Measurements from ENCODE around the gene NFILZ. TPM values are rescaled to one million over a fixed set of nuclear protein-coding genes. Genes with fewer than 3 reads are reported as not detected.

NFILZ gene, protein sequence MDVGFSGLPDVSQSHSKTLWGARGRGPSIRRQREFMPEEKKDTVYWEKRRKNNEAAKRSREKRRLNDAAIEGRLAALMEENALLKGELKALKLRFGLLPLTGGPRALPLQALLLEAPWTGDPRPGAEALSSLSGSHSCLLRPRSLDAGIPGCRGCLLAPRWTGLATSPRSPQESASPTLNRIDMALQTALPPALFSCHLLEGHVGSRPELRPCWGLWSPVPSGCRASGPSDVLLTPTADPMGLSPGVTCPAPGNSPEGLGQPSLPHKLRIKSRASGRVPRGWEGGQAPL
- total RNA-seq = not detected in 2 replicates
- long read RNA-seq = 0 reads

DNA sequence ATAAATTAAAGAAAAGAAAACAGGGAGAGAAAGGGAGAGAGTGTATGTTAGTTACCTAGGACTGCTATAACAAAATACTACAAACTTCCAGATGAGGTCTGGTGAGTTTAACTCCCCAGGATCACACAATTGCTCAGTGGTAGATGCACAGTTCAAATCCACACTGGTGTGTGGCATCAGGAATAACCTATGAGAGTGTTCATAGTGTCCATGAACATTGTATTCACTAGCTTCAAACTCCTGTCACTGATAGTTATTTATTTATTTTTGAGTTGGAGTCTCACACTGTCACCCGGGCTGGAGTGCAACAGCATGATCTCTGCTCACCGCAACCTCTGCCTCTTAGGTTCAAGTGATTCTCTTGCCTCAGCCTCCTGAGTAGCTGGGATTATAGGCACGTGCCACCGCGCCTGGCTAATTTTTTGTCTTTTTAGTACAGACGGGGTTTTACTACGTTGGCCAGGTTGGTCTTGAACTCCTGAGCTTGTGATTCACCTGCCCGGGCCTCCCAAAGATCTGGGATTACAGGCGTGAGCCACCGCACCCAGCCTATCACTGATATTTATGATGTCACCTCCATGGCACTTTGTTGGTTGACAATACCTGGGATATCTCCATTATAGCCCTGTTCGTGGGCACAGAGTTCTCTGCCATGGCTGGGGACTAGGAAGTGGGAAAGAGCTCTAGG lies at the start of gene NFILZ:
NFILZ (plus strand) TSS at position 638 of the 688 bp plus-strand sequence. CDS start 46,133 bp downstream, outside the sequence.
- H3K27me3 Mint-ChIP-seq (ENCODE audit: unreplicated experiment) = no peaks in the 10 kb centered on the region
- TF ChIP-seq, protein P1, sequence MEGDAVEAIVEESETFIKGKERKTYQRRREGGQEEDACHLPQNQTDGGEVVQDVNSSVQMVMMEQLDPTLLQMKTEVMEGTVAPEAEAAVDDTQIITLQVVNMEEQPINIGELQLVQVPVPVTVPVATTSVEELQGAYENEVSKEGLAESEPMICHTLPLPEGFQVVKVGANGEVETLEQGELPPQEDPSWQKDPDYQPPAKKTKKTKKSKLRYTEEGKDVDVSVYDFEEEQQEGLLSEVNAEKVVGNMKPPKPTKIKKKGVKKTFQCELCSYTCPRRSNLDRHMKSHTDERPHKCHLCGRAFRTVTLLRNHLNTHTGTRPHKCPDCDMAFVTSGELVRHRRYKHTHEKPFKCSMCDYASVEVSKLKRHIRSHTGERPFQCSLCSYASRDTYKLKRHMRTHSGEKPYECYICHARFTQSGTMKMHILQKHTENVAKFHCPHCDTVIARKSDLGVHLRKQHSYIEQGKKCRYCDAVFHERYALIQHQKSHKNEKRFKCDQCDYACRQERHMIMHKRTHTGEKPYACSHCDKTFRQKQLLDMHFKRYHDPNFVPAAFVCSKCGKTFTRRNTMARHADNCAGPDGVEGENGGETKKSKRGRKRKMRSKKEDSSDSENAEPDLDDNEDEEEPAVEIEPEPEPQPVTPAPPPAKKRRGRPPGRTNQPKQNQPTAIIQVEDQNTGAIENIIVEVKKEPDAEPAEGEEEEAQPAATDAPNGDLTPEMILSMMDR (IDR thresholded peaks at IDR 0.05) = no peak
- peak within 1 kb of the TSS; percentile 78 for H3K27ac Mint-ChIP-seq (ENCODE audit: unreplicated experiment)
- H3K4me1 Mint-ChIP-seq (ENCODE audit: unreplicated experiment) = peaks cover 25% of the 10 kb centered on the region
- peak within 1 kb of the TSS; percentile 17 for H3K4me3 Mint-ChIP-seq (ENCODE audit: unreplicated experiment)
- no peak for DNase-seq (ENCODE audit: extremely low spot score, unreplicated experiment)
- H3K9me3 Mint-ChIP-seq (ENCODE audit: unreplicated experiment) = no peaks in the 10 kb centered on the region
- no peaks in the 10 kb centered on the region for H3K36me3 Mint-ChIP-seq (ENCODE audit: unreplicated experiment)

DNA sequence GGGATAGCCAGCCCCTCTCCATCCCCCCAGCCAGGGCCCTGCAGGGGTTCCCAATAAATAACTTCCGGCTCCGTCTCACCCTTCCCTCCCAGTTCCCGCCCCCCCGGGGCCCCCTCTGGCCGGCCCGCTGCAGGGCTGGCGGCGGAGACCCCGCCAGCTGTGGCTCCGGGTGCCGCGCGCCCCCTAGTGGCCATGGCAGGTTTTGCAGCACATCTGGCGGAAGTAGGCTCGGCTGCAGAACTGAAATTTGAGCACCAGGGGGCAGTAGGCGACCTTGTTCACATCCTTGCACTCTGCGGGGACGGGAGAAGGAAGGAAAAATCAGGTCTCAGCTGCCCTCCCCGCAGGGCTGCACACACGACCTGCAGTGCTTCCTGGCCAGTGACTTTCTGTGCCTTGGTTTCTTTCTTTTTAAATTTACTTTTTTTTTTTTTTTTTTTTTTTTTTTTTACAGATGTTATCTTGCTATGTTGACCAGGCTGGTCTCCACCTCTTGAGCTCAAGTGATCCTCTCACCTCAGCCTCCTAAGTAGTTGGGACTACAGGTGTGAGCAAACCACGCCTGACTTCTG lies 49.6 kb upstream of the NFILZ start:
- TF ChIP-seq, protein P1 (IDR thresholded peaks at IDR 0.05) = peak; percentile 100
- Mint-ChIP-seq H3K9me3 (ENCODE audit: unreplicated experiment) (no peaks in the 10 kb centered on the region), H3K27ac (ENCODE audit: unreplicated experiment) (no peak overlapping the region), H3K36me3 (ENCODE audit: unreplicated experiment) (peaks cover 8% of the 10 kb centered on the region), H3K4me3 (ENCODE audit: unreplicated experiment) (no peak overlapping the region), H3K4me1 (ENCODE audit: unreplicated experiment) (peaks cover 5% of the 10 kb centered on the region), H3K27me3 (ENCODE audit: unreplicated experiment) (peaks cover 18% of the 10 kb centered on the region)
- peak; percentile 93 for DNase-seq (ENCODE audit: extremely low spot score, unreplicated experiment)

DNA sequence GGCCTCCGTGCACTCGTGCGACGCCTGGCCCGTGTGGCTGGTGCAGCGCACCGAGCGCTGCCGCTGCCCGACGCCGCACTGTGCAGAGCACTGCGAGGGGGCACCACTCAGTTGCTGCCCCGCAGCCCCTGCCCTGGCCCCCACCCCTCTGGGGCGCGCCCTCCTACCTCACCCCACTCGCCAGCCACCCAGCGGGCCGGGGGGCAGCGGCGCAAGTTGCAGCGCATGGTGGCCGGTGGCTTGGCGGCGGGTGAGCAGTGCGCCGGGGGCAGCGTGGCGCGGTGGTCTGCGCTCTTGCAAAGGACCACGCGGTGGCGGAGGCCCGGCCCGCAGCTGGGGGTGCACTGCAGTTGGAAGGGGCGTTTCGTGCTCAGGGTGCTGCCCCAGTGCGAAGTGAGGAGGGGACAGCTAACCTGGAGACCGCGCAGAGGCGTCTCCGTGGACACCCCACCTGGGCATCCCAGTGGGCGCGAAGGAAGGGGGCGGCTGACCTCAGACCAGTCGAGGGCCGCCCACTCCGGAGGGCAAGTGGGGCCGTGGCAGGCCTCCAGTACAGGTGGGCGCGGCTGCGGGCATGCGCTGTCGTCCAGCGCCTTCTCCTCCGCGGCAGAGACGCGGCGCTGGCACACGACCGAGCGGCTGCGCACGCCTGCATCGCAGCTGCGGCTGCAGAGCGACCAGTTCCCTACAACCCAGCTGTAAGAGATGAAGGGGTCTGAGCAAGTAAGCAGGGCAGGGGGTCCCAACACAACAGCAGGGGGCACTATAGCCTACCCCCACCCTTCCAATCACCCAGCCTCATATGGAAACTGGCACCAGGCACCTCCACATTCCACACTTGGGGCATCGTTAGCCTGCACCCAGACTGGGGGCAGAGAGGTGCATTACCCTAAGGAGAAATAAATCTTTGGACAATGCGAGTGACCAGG lies 45.2 kb upstream of the NFILZ start:
- Mint-ChIP-seq H3K27me3 (ENCODE audit: unreplicated experiment) (no peaks in the 10 kb centered on the region), H3K4me3 (ENCODE audit: unreplicated experiment) (no peak overlapping the region), H3K27ac (ENCODE audit: unreplicated experiment) (no peak overlapping the region), H3K4me1 (ENCODE audit: unreplicated experiment) (no peaks in the 10 kb centered on the region), H3K36me3 (ENCODE audit: unreplicated experiment) (peaks cover 6% of the 10 kb centered on the region), H3K9me3 (ENCODE audit: unreplicated experiment) (no peaks in the 10 kb centered on the region)
- no peak for DNase-seq (ENCODE audit: extremely low spot score, unreplicated experiment)
- TF ChIP-seq, protein P1 (IDR thresholded peaks at IDR 0.05) = no peak

DNA sequence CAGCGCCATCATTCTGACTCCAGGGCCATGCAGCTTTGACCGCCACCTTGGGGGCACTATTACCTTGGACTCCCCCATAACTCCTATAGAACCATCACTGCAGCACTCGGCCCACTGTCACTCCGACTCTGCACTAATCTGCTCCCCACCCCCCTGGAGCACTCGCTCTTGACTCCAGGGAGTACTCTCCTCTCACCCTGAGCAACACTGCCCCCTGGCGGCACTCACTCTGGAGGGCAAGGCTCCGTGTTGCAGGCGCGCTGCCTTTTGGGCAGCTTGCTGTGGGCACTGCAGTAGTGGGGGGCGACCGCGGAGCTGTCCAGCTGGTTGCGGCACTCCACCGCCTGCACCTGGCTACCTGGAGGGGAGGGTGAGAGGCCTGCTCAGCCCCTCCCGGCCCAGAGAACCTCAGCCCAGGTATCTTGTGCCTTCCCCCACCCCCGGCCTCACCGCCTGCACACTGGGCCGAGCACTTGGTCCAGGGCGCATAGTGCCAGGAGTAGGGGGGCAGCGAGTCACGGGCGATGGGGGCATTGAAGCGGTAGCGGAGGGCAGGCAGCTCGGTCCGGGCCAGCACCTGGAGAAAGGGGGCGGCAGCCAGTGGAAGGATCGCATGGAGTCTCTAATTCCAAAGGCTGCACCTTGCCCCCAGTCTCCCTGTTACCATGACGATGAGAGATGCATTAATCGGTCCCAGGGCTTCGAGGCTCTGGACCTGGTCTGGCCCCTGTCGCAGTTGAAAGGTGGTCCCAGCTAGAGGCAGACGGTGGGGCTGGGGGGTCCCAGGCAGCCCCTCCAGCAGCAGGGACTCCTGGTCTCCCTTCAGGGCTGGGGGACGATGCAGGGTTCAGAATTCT lies 44.3 kb upstream of the NFILZ start:
- H3K9me3 Mint-ChIP-seq (ENCODE audit: unreplicated experiment) = no peaks in the 10 kb centered on the region
- H3K36me3 Mint-ChIP-seq (ENCODE audit: unreplicated experiment) = peaks cover 6% of the 10 kb centered on the region
- H3K27me3 Mint-ChIP-seq (ENCODE audit: unreplicated experiment) = no peaks in the 10 kb centered on the region
- peak; percentile 88 for DNase-seq (ENCODE audit: extremely low spot score, unreplicated experiment)
- no peaks in the 10 kb centered on the region for H3K4me1 Mint-ChIP-seq (ENCODE audit: unreplicated experiment)
- no peak overlapping the region for H3K27ac Mint-ChIP-seq (ENCODE audit: unreplicated experiment)
- TF ChIP-seq, protein P1 (IDR thresholded peaks at IDR 0.05) = peak; percentile 70
- no peak overlapping the region for H3K4me3 Mint-ChIP-seq (ENCODE audit: unreplicated experiment)

Measured in osteocyte (in vitro differentiated cells).